Smooth muscle cell (in vitro differentiated cells): Measurements from ENCODE around the gene SEPHS1. TPM values are rescaled to one million over a fixed set of nuclear protein-coding genes. Genes with fewer than 3 reads are reported as not detected.
A peak's percentile ranks its signal among the peaks of the same experiment; 100 is the strongest.
"Not testable (repeated sequence)": the region's sequence is repeated elsewhere in the genome, so short reads cannot be mapped to it uniquely, and the experiment has no call there.

Experiments used
- DNase-seq: peaks from one replicate; lab custom pipeline; 2025; ENCODE audit not compliant: unreplicated experiment; lab: John Stamatoyannopoulos, UW
- H2AFZ ChIP-seq: fragments of 200-600 bp; sonication (generic); 2 replicates; pipeline ENCODE4 v1.6.0; 2016; ENCODE audit warnings: antibody characterized with exemption, low read depth, mild to moderate bottlenecking
- H3F3A ChIP-seq: fragments of 200-600 bp; sonication (generic); 2 replicates; pipeline ENCODE4 v1.6.0; 2017; ENCODE audit warnings: antibody characterized with exemption, low read depth
- H3K27ac ChIP-seq: fragments of 200-600 bp; sonication (generic); 2 replicates; pipeline ENCODE4 v1.5.1; 2016; ENCODE audit warnings: low read depth, mild to moderate bottlenecking
- H3K27me3 ChIP-seq: fragments of 200-600 bp; sonication (generic); 2 replicates; pipeline ENCODE4 v1.6.1; 2016; ENCODE audit warnings: low read depth, mild to moderate bottlenecking
- H3K36me3 ChIP-seq: fragments of 200-600 bp; sonication (generic); 2 replicates; pipeline ENCODE4 v1.5.1; 2016; ENCODE audit warnings: low read depth
- H3K4me1 ChIP-seq: fragments of 200-600 bp; sonication (generic); 2 replicates; pipeline ENCODE4 v1.5.1; 2016; ENCODE audit warnings: low read depth
- H3K4me2 ChIP-seq: fragments of 200-600 bp; sonication (generic); 2 replicates; pipeline ENCODE4 v1.6.0; 2016; ENCODE audit warnings: mild to moderate bottlenecking
- H3K4me3 ChIP-seq: fragments of 200-600 bp; sonication (generic); 2 replicates; pipeline ENCODE4 v1.5.1; 2016; ENCODE audit warnings: mild to moderate bottlenecking
- H3K79me2 ChIP-seq: fragments of 200-600 bp; sonication (generic); 2 replicates; pipeline ENCODE4 v1.6.0; 2016; ENCODE audit warnings: low read depth, mild to moderate bottlenecking
- H3K9ac ChIP-seq: fragments of 200-600 bp; sonication (generic); 2 replicates; pipeline ENCODE4 v1.6.0; 2016; ENCODE audit warnings: low read depth
- H3K9me3 ChIP-seq: fragments of 200-600 bp; sonication (generic); replicated peaks from 2 replicates; pipeline ENCODE4 v1.5.1; 2016; ENCODE audit warnings: low read depth
- H4K20me1 ChIP-seq: fragments of 200-600 bp; sonication (generic); 2 replicates; pipeline ENCODE4 v1.6.0; 2016; ENCODE audit warnings: low read depth
- WGBS: methylation state at CpG from one replicate; pipeline ENCODE4 v1.1.7; 2016; ENCODE audit warnings: low lambda C conversion rate; 5-methylcytosine and 5-hydroxymethylcytosine counted together
- polyA plus RNA-seq: library from polyadenylated mRNA; unstranded; fragments of >200 nt; fragmentation: Nextera tagmentation; extraction: Ambion mirVana; gene quantifications from 2 replicates; pipeline ENCODE4 v1.2.1, GENCODE V29; 2016
- total RNA-seq: library from RNA; depleted of rRNA; stranded (reverse); fragments of >200 nt; gene quantifications from 2 replicates; pipeline ENCODE4 v1.2.3, GENCODE V29; 2014
- TF ChIP-seq, protein P1 (sequence below): fragments of 200-600 bp; sonication (generic); IDR thresholded peaks from 2 replicates; pipeline ENCODE4 v1.5.1; 2017; ENCODE audit warnings: borderline replicate concordance, mild to moderate bottlenecking, antibody characterized with exemption; ENCODE audit not compliant: insufficient read depth, poor library complexity, severe bottlenecking

Gene SEPHS1
- total and polyA plus RNA-seq, 2 experiments from 2014 or later, result 29.5 to 48.3 TPM

DNA sequence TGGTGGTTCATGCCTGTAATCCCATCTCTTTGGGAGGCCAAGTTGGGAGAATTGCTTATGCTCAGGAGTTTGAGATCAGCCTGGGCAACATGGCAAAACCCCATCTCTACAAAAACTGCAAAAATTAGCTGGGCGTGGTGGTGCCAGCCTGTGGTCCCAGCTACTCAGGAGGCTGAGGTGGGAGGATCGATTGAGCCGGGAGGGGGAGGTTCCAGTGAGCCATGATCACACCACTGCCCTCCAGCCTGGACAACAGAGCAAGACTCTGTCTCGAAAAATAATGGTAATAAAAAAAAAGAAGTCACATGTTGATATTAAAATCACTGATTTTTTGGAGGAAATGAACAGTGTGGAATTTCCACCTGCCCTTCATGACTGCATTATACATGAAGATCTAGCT lies 64.0 kb downstream of the SEPHS1 start:
- no peaks in the 10 kb centered on the region for H3K4me1 ChIP-seq
- WGBS, result 99% methylated on average over 4 of the region's 4 CpGs
- H3K4me2 ChIP-seq, result no peak overlapping the region
- no peaks in the 10 kb centered on the region for H3F3A ChIP-seq
- no peak for DNase-seq
- no peaks in the 10 kb centered on the region for H3K27me3 ChIP-seq
- H3K79me2 ChIP-seq, result no peaks in the 10 kb centered on the region
- peaks cover 6% of the 10 kb centered on the region for H3K36me3 ChIP-seq
- H3K9ac ChIP-seq, result no peak overlapping the region
- no peak overlapping the region for H3K27ac ChIP-seq
- no peak overlapping the region for H3K4me3 ChIP-seq
- TF ChIP-seq, protein P1, sequence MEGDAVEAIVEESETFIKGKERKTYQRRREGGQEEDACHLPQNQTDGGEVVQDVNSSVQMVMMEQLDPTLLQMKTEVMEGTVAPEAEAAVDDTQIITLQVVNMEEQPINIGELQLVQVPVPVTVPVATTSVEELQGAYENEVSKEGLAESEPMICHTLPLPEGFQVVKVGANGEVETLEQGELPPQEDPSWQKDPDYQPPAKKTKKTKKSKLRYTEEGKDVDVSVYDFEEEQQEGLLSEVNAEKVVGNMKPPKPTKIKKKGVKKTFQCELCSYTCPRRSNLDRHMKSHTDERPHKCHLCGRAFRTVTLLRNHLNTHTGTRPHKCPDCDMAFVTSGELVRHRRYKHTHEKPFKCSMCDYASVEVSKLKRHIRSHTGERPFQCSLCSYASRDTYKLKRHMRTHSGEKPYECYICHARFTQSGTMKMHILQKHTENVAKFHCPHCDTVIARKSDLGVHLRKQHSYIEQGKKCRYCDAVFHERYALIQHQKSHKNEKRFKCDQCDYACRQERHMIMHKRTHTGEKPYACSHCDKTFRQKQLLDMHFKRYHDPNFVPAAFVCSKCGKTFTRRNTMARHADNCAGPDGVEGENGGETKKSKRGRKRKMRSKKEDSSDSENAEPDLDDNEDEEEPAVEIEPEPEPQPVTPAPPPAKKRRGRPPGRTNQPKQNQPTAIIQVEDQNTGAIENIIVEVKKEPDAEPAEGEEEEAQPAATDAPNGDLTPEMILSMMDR, result no peak
- no peaks in the 10 kb centered on the region for H4K20me1 ChIP-seq
- no peaks in the 10 kb centered on the region for H3K9me3 ChIP-seq
- H2AFZ ChIP-seq, result no peak overlapping the region

DNA sequence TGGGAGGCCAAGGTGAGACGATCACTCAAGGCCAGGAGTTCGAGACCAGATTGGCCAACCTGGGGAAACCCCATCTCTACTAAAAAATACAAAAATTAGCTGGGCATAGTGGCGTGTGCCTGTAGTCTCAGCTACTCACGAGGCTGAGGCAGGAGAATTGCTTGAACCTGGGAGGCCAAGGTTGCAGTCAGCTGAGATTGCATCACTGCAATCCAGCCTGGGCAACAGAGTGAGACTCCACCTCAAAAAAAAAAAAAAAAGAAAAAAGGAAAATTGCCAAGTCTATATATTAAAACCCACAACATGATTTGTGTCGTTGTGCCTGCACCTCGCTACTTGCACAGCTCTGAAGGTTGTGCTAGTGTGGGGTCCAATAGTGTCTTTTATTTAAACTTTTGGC lies 65.7 kb downstream of the SEPHS1 start:
- H2AFZ ChIP-seq, H3K79me2 ChIP-seq, H3K9ac ChIP-seq, H3K27me3 ChIP-seq, H3K4me3 ChIP-seq, H3K27ac ChIP-seq, H3K4me2 ChIP-seq, H3F3A ChIP-seq, DNase-seq, H3K9me3 ChIP-seq, H3K4me1 ChIP-seq, H4K20me1 ChIP-seq, H3K36me3 ChIP-seq: not testable (repeated sequence)
- whole genome bisulfite sequencing, result 98% methylated on average over 6 of the region's 6 CpGs

DNA sequence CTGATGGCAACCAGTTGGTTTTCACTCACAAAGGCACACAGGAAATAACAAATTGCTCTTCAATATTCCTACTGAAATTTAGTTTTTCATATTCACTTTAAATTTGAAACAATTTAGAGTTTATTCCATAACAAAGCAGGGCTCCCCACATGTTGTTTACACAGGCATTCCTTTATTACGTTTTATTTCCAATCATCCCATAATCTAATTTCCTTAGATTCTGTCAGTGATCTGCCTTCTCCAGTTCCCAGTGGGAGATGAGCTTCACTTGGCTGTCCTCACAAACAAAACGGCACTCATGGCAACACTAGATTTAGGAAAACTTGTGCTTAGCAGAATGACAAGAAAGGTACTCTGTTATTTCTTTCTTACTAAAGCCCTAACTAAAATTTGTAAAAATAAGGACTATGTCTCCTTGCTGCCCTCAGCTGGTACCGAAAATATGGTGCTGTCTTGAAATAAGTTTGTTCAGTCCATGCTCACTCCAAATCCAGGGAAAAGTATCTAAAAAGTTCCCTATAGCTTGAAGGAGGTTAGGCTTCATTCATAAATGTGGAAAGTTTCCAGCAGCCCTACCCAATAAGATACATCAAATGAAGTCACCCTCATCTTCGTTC lies 71.2 kb downstream of the SEPHS1 start:
- H3K79me2 ChIP-seq, result no peaks in the 10 kb centered on the region
- H3K4me3 ChIP-seq, result no peak overlapping the region
- H4K20me1 ChIP-seq, result no peaks in the 10 kb centered on the region
- no peak overlapping the region for H3K27ac ChIP-seq
- 92% methylated on average over 4 of the region's 4 CpGs for WGBS
- no peak overlapping the region for H3K9ac ChIP-seq
- no peaks in the 10 kb centered on the region for H3K4me1 ChIP-seq
- H2AFZ ChIP-seq, result no peak overlapping the region
- no peaks in the 10 kb centered on the region for H3K27me3 ChIP-seq
- H3K36me3 ChIP-seq, result peaks cover 6% of the 10 kb centered on the region
- DNase-seq, result no peak
- H3F3A ChIP-seq, result no peaks in the 10 kb centered on the region
- no peak overlapping the region for H3K4me2 ChIP-seq
- H3K9me3 ChIP-seq, result no peaks in the 10 kb centered on the region
- TF ChIP-seq, protein P1, result peak; percentile 10

DNA sequence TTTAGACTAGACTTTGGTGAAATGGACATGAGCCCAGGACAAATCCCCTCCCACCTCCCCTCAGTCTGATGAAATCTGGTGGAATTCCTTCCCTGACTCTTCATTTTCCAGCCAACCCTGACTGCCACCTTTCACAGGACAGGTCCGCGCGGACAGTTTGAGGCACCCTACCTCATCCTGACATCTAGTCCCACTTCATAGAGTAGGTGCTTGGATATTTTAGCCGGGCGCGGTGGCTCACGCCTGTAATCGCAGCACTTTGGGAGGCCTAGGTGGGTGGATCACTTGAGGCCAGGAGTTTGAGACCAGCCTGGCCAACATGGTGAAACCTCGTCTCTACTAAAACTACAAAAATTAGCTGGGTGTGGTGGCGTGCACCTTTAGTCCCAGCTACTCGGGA lies 71.9 kb downstream of the SEPHS1 start:
- H3K9me3 ChIP-seq, H3F3A ChIP-seq: not testable (repeated sequence)
- WGBS, result 97% methylated on average over 11 of the region's 11 CpGs

DNA sequence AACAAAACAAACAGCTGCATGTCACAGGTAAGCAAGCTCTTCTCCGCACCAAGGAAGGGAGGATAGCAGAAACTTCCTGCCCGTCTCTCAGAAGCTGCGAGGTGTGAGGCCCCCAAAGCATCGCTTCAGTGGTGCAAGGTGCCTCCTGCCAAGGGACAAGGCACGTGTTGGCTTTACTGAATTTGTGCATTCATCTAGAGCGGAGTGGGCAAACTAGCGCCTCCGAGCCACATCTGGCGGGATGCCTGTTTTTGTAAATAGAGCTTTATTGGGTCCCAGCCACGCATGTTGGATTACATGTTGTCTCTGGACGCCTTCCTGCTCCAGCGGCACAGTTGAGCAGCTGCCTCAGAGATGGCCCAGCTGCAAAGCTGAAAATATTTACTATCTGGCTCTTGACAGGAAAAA lies 75.9 kb downstream of the SEPHS1 start:
- peak; percentile 20 for DNase-seq
- Histone ChIP-seq H3K27ac (no peak overlapping the region), H3K27me3 (no peaks in the 10 kb centered on the region), H3K4me3 (no peak overlapping the region), H3K9ac (no peak overlapping the region), H3K79me2 (no peaks in the 10 kb centered on the region), H2AFZ (peak overlapping the region; percentile 27), H3K36me3 (no peaks in the 10 kb centered on the region), H3K4me1 (no peaks in the 10 kb centered on the region), H3F3A (no peaks in the 10 kb centered on the region), H4K20me1 (no peaks in the 10 kb centered on the region), H3K9me3 (no peaks in the 10 kb centered on the region), H3K4me2 (peak overlapping the region; percentile 57)
- TF ChIP-seq, protein P1, result no peak
- 38% methylated on average over 12 of the region's 12 CpGs for WGBS

More for the DNA sequence above, 71.9 kb downstream of the SEPHS1 start:
- DNase-seq, H3K4me3 ChIP-seq, H3K36me3 ChIP-seq, H2AFZ ChIP-seq, H3K79me2 ChIP-seq, H3K27me3 ChIP-seq, H3K27ac ChIP-seq, H4K20me1 ChIP-seq, H3K9ac ChIP-seq, H3K4me1 ChIP-seq, H3K4me2 ChIP-seq: not testable (repeated sequence)
